Cardiac fibroblast (primary cell): ENCODE data around the gene MBNL1.
"Not testable (repeated sequence)": the region's sequence is repeated elsewhere in the genome, so short reads cannot be mapped to it uniquely, and the experiment has no call there.

Source experiments
- DNase-seq, 2 donors: peaks; one replicate each; pipeline versions ENCODE4 v3.0.0 to v3.0.0-alpha.2; 2010; ENCODE audit warnings: low read depth in 2 of 2
- H3K4me3 ChIP-seq, 2 donors: replicated peaks in 1 of 2; 1 replicate in 1 of 2; 2 replicates in 1 of 2; pipeline ENCODE4 v1.5.1; 2011; ENCODE audit warnings: low read depth in 2 of 2, low read length in 2 of 2, mild to moderate bottlenecking in 2 of 2, moderate library complexity in 1 of 2
- CTCF ChIP-seq: IDR thresholded peaks from one replicate; pipeline ENCODE4 v1.5.1; 2011; ENCODE audit warnings: low read depth, mild to moderate bottlenecking, low read length, inconsistent platforms

MBNL1 gene

GRCh38 chr3:152421162-152421561, 152.4 kb downstream of the MBNL1 start:
- no peak overlapping the region for H3K4me3 ChIP-seq
- no peak for DNase-seq
- no peak for TF ChIP-seq CTCF

DNA sequence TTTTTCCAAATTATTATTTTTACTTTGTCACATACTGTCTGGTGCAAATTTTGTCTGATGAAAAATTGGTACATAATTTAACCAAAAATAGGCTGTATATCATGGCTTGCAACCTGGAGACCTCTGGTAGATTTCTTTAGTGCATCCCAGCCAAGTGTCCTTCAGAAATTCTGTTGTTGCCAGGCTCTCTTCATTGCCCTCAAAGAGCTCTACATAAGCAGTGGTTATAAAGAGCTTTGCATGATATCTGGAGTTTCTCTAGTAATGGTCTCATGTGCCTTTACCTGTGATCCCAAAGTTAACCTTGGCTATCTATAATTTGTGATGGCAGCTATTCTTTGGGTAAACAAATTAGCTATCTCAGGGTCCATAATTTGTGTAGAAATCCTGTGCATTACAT, 157.7 kb downstream of the MBNL1 start:
- DNase-seq, result no peak
- no peak overlapping the region for H3K4me3 ChIP-seq
- no peak for TF ChIP-seq CTCF

GRCh38 chr3:152428577-152428976, 159.8 kb downstream of the MBNL1 start:
- H3K4me3 ChIP-seq, result no peak overlapping the region
- DNase-seq, result no peak
- no peak for TF ChIP-seq CTCF

DNA sequence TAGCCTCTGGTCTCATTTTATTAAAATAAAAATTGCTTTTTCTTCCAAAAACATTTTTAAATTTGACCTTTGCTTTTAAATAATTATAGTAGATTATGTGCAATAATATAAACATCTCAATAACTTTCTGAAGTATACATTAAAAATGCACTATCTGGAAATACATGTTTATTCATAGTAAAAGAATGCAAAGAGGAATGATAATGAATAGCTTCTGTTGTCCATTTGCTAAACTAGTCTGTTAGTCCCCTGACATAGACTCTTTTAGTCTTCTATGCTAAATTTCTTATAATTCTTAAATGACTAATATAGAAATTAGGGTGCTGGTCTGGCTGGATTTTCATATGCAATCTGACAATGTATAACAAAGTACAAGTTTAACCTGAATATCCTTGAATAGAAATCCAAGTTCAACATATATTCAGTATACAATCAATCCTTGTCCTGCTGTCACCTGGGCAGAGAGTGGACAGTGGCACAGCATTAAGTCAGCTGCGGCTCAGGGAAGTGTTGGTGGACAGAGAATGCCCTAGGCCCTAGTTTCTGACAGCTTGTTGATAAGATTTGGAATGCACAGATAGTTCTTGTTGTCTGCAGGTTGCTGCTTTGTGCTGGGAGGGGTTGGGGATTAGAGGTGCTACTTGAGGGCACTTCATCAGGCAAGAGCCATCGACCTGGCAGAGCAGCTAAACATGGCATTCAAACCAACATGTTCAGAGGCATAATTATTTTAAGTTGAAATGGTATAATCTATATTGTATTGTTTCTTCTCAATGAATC, 161.7 kb downstream of the MBNL1 start:
- DNase-seq, result no peak
- H3K4me3 ChIP-seq, result no peak overlapping the region
- TF ChIP-seq CTCF, result no peak

- TF ChIP-seq CTCF, result no peak
- DNase-seq, result no peak
- H3K4me3 ChIP-seq, result no peak overlapping the region
These were observed 165.4 kb downstream of the MBNL1 start for GRCh38 chr3:152434142-152434541.

DNA sequence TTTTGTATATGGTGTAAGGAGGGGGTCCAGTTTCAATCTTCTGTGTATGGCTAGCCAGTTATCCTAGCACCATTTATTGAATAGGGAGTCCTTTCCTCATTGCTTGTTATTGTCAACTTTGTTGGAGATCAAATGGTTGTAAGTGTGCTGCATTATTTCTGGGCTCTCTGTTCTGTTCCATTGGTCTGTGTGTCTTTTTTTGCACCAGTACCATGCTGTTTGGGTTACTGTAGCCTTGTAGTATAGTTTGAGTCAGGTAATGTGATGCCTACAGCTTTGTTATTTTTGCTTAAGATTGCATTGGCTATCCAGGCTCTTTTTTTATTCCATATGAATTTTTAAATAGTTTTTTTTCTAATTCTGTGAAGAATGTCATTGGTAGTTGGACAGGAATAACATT, 166.5 kb downstream of the MBNL1 start:
- not testable (repeated sequence) for DNase-seq

GRCh38 chr3:152436707-152437590, 168.2 kb downstream of the MBNL1 start:
- TF ChIP-seq CTCF, result no peak
- no peak overlapping the region for H3K4me3 ChIP-seq
- no peak for DNase-seq

More for the DNA sequence above, 166.5 kb downstream of the MBNL1 start:
- not testable (repeated sequence) for H3K4me3 ChIP-seq
